Brain pericyte (primary cell): ENCODE data around the gene EXOC7.
"Not testable (repeated sequence)": the region's sequence is repeated elsewhere in the genome, so short reads cannot be mapped to it uniquely, and the experiment has no call there.

Source experiments
- DNase-seq: peaks from one replicate; pipeline ENCODE4 v3.0.0-alpha.2; 2012; ENCODE audit warnings: low read depth, low spot score

EXOC7 gene

DNA sequence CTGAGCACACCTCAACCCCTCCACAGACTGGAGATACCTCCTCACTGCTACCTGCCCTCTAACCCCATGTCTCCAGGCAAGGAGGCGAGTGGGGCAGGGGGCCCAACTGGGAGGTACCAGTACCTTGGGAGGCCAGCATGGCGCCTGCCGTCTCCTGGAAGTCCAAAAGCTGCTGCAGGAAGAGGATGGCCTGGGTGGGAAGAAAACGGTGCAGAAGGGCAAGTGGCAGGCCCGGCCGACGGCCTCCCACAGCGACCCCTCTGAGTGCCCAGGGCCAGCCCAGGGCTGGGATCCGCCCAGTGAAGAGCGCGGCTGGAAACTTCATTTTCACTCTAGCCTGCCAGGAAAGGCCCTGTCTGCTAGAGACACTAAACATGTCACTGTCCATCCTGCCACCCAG lies 16.1 kb downstream of the EXOC7 start:
- no peak for DNase-seq

DNA sequence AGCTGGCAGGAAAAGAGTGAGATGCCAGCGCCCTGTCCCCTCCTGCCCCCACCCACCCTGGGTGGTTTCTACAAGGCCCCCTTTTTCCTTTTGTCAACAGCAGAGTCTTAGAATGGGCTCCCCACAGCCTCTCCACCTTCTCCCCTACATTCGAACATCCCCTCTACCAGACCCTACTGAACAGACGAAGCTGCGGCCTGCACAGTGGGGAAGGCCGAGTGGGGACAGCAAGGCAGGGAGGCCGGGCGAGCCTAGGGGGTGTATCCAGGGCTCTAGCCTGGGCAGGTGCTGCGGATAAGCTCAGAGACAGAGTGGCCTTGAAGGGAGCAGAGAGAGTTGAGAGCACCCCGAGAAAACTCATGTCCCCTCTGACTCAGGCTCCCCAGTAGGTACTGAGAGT lies 17.2 kb downstream of the EXOC7 start:
- DNase-seq = no peak

GRCh38 chr17:76085731-76086366 lies 17.7 kb downstream of the EXOC7 start:
- no peak for DNase-seq

- DNase-seq = no peak
Observed at GRCh38 chr17:76085066-76085730, 18.4 kb downstream of the EXOC7 start.

GRCh38 chr17:76083536-76084182 lies 19.9 kb downstream of the EXOC7 start:
- DNase-seq = no peak

DNA sequence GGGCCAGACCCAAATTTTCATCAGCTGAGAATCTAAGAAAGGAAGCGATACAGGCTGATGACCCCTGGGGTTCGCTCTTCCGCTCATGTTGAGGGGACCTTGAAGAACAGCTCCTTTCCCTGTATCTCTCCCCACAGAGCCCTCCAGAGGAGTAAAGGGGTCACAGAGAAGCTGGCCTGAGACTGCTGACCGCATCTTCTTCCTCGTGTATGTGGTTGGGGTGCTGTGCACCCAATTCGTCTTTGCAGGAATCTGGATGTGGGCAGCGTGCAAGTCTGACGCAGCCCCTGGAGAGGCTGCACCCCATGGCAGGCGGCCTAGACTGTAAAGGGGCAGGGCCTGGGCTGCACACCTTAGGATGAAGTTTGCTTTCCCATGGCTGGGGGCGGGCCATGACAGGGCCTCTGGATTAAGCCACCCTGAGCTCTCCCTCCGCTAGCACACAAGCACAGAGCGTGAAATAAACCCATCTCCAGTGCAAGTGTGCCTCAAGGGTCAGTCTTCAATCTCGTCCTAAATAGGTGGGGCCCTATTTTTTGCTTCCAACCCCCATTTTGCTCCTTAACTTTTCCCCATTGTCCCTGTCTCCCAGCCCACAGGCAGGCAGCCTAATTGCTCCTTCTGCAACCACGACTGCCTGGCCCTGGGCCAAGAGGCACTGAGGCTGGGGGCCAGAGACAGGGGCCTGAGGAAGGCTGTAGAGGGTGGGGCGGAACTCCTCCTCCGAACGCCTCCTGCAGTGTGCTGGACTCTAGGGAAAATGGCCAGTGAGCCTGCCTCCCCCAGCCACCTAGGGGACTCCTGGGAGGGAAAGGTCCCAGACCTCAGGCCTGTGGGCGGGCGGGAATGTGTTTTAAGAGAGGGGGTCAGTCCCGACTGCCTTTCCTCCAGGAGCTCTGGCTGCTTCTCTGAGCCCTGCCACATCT lies 21.0 kb downstream of the EXOC7 start:
- DNase-seq = no peak

GRCh38 chr17:76081295-76082210 lies 22.0 kb downstream of the EXOC7 start:
- DNase-seq = no peak

GRCh38 chr17:76080768-76081287 lies 22.8 kb downstream of the EXOC7 start:
- DNase-seq = no peak

DNA sequence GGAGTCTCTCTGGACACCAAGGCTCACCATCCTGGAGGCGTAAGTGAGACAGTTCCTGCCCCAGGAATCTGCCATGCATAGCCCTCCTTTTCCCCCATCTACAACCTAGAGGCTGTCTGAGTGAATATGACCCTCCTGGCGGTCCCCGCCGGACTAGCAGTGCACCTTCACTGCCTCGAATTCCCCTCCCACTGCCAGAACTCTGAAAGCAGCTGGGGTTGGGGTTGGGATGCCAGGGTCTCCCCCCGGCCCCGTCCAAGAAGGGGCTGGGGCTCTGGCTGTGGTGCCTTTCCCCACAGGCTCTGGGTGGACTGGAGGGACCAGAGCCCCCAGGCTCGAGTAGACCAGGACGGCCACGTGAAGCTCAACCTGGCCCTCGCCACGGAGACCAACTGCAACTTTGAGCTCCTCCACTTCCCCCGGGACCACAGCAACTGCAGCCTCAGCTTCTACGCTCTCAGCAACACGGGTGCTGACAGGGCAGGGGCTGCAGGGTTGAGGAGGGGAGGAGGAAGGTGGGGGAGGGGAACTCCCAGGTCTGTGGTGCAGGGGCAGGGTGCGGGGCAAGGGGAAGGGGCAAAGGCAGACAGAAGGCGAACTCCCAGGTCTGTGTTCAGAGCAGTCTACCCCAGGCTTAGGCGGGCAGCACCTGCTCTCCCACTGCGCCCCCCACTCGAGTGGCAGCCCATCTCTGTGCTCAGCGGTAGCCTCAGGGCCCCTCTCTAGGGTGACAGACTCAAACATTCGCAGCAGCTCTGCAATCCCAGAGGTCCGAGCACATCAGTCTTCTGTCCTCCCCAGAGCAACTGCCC lies 23.4 kb downstream of the EXOC7 start:
- DNase-seq = no peak

GRCh38 chr17:76079535-76079955 lies 24.0 kb downstream of the EXOC7 start:
- no peak for DNase-seq

- DNase-seq = no peak
Observed at GRCh38 chr17:76078860-76079534, 24.6 kb downstream of the EXOC7 start, which contains the start of gene ZACN. ZACN (plus strand) TSS chr17:76079182; CDS start chr17:76079265, 83 bp downstream.

- not testable (repeated sequence) for DNase-seq
Observed at GRCh38 chr17:76078370-76078769, 25.2 kb downstream of the EXOC7 start.

DNA sequence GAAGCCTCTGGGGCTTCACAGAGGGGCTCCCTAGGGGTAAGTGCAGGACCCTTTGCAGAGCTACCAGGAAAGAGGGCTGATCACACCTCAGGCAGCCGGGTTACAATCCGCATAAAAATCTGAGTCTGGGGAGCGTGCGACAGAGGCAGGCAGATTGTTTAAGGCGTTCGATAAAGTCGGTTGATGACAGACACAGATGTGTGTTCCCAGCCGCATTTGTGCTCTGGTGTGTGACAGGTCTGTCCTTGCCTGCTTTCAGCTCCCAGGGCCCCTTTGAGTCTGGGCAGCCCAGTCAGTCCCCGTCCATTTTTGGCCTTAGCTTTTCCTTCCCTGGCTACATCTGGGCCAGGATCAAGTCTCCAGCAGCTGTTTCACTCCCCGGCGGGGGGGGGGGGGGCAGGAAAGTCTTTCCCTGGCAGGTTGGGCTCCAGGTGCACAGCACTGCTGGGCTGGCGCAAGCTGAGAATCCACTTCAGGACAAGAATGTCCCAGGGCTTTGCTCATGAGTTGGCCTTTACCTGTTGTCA lies 25.9 kb downstream of the EXOC7 start:
- DNase-seq = no peak

- no peak for DNase-seq
Observed at GRCh38 chr17:76076765-76077583, 26.6 kb downstream of the EXOC7 start.

- DNase-seq = no peak
Observed at GRCh38 chr17:76076146-76076764, 27.3 kb downstream of the EXOC7 start.

DNA sequence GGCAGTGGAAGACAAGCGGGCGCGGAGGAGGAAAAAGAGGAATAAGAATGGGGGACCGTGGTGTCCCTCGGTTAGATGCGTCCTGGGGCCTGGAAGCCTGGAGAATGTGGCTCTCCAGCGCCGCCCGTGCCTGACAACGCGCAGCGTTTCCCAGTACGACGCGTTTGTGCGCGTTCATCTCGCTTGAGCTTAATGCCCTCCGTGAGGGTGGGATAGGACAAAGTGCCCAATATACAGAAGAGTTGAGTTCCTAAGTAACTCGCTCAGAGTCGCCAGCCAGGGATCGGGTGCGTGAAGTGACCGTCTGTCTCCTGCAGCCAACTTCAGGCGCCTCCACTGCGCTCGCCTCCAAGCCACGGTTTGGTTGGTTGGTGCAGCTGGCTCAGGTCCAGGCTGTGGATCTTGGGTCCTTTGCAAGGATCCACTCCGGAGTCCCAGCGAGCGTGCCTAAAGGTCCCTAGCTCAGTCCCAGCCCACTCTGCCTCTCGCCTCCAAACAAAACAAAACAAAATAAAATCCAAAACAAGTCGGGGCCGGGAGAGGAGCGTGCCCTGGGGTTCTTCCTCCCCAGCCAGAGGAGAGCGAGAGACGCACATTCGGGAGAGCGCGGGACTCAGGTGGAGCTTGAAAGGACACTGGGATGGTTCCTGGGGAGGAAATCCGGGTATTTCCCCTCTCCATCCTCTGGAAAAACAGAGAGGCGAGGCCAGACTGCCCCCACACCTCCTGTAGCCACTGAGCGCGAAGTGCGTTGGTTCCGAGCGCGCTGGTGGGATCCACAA lies 28.0 kb downstream of the EXOC7 start:
- DNase-seq = no peak
